ENCODE measurements around the gene INSYN2B.

DNA sequence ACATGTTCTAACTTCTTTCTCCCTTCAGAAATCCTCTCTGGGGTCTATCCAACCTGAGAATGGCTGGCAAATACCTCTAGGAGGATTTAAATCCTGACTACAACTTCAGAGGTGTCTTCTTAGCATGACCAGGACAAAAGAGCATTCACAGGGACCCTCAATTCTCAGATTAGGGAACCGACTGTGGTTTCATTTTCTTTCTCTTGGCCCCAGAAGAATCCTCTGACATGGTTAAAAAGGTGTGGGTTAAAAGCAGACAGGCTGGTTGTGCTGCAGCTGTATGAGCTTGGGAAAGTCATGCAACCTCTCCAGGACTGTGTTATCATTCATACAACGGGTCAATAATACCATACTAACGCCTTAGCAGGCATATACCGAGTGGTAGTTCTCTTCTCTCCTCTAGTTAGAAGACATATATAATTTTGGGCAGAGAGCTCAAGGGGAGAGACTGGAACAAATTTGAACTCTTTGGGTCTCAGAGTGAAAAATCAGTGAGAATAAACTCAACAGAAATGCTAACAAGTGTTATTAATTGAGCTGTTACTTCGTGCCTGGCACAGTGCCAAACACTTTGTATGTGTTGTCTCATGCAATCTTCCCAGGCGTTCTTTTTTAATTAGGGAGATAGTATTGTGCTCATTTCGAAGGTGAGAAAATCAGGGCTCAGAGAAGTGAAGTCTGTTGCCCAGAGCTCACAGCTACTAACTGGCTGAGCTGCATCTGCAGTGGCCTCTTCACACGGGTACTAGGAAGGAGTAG, 35.2 kb downstream of the INSYN2B start:
- TF ChIP-seq, protein P1, sequence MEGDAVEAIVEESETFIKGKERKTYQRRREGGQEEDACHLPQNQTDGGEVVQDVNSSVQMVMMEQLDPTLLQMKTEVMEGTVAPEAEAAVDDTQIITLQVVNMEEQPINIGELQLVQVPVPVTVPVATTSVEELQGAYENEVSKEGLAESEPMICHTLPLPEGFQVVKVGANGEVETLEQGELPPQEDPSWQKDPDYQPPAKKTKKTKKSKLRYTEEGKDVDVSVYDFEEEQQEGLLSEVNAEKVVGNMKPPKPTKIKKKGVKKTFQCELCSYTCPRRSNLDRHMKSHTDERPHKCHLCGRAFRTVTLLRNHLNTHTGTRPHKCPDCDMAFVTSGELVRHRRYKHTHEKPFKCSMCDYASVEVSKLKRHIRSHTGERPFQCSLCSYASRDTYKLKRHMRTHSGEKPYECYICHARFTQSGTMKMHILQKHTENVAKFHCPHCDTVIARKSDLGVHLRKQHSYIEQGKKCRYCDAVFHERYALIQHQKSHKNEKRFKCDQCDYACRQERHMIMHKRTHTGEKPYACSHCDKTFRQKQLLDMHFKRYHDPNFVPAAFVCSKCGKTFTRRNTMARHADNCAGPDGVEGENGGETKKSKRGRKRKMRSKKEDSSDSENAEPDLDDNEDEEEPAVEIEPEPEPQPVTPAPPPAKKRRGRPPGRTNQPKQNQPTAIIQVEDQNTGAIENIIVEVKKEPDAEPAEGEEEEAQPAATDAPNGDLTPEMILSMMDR (IDR thresholded peaks at IDR 0.05) = no peak
- TF ChIP-seq POLR2A (IDR thresholded peaks at IDR 0.05) = no peak
